GM11168 (cell line): ENCODE results near the gene C1R.

Source experiments
- in situ Hi-C: fragments of 300-500 bp; cut with MboI; formaldehyde crosslinking; loops from one replicate; pipeline ENCODE4 v1.12.0; 2022; ENCODE audit warnings: low sequenced_read_pairs; ENCODE audit not compliant: unreplicated experiment

Gene C1R

DNA sequence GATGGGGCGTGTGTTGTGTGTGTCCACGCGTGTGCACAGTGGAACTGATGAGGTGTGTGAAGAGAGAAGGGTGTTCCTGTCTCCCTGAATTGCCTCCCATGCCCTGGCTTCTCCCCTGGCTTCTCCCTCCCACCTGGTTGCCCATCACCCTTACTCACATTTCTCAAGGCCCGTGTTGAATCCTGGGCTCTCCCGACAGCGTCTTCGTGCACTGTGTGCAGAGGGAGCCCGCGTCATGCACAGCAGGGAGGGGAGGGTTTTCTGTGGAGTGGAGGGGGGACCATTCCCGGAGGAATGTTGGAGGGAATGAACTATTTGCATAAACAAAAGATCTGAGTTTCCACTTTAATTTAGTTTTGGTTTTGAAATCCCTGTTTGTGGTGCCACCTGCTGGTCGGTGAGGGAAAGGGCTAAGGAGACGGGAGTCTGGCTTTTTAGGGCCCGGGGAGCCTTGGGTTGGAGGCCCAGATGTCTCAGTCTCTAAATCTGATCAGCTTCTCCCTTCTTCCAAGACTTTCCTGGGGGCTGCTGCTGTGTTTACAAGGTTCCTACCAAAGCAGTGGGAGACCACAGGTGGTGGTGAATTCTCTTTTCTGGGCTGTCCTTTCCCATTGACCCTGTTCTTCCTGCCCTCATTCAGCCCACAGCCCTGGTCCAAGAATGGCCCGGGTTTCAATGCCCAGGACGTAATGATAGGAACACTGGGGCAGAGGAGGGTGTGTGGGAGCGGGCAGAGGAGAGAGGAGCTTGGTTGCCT is at the start of gene C1R:
C1R (minus strand) TSS at position 217 of the 757 bp plus-strand sequence; CDS start at position 160, 57 bp downstream.
- in situ Hi-C loops, result no loop called here

- in situ Hi-C loops, result no loop called here
Measured at GRCh38 chr12:7141351-7142005, 49.2 kb upstream of the C1R start.

GRCh38 chr12:7139200-7139599 is 47.0 kb upstream of the C1R start:
- in situ Hi-C loops, result no loop called here

GRCh38 chr12:7137908-7138307 is 45.7 kb upstream of the C1R start:
- in situ Hi-C loops, result no loop called here

- in situ Hi-C loops, result no loop called here
Measured at GRCh38 chr12:7136676-7137075, 44.4 kb upstream of the C1R start.

- in situ Hi-C loops, result no loop called here
Measured at GRCh38 chr12:7136071-7136470, 43.8 kb upstream of the C1R start.

- in situ Hi-C loops, result no loop called here
Measured at GRCh38 chr12:7134396-7135166, 42.3 kb upstream of the C1R start.

DNA sequence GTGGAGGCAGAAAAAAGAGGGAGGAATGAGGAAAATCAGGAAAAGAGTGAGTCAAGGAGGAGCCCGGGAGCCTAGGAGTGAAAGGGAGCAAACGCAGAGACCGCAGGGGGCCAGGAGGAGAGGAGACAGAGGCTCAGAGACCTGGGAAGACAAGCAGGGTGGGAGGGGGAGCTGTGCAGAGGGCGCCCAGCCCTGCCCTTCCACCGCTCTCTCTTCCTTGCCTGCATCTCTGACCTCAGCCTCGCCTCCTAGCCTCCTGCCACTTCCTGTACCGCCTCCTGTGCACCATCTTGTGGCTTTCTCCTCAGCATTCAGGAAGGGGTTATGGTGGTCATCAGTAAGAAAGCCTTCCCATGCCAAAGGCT is 39.2 kb upstream of the C1R start:
- in situ Hi-C loops, result no loop called here

GRCh38 chr12:7130701-7131501 is 38.7 kb upstream of the C1R start:
- in situ Hi-C loops, result no loop called here

DNA sequence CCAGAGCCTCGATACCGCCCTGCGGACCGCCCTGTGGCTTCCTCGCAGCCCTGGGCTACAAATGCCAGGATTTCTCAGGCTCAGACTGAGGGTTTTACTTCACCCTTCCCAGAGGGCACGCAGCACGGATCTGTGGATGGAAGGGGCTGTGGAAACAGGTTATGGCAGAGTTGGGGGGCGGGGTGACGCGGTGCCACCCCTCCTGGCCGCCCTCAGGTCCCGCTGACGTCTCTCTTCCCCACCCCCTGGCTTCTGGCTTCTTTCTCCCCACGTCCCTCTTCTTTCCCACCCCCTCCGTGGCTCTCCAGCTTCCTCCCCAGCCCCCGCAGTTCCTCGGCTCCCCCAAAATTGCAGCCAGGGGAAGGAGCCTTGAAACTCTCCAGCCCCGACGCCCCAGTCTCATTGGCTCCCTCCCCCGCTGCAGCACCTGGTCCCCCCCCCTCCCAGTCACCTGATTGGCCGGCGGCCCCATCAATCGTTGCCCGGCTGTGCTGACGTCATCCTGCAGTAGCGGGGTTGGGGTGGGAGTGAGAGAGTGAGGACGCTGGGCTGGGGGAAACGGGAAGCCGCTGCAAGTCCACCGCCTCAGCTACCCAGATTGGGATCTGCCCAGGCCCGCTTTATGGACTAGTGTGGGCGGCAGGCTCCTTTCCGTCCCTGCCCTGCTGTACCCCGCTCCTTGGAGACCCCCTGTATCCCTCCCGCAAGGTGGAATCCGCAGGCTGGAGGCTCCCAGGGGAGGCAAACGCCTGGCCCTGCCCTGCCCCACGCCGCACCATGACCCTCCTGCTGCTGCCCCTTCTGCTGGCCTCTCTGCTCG is 37.8 kb upstream of the C1R start, which contains the start of gene CLSTN3:
CLSTN3 (plus strand) TSS at position 500 of the 820 bp plus-strand sequence; CDS start at position 778, 278 bp downstream.
- in situ Hi-C loops, result no loop called here

DNA sequence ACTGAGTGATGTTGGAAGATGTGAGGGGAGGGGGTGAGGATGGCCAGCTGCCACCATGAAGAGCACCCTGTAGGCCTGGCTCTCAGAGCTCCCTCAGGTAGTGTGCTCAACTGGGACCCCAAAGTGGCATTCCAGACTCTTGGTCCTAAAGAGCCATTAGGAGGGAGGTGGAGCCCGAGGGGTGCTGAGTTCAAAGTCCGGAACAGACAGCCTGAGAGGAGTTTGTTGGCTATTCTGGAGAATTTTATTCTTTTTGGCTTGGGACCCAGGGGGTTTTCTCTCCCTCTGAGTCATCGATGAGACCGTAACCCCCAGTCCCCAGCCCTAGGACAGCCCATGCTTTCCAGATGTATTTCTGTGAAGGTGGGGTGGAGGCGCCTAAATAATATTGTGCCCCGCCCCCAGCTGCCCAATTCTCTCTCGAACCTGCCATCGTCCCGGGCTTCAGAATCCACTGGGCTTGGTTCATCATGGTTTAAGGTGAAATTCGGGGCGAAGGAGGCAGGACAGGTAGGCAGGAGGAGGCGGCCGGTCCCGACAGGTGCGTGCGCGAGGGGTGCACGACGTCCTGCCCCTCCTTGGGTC is 37.1 kb upstream of the C1R start:
- in situ Hi-C loops, result no loop called here

GRCh38 chr12:7128681-7129286 is 36.5 kb upstream of the C1R start, which contains the start of gene RBP5:
Gene RBP5, minus strand, starts transcription at chr12:7128889. Its CDS starts 114 bp downstream, at chr12:7128775.
- in situ Hi-C loops, result no loop called here

- in situ Hi-C loops, result no loop called here
Measured at GRCh38 chr12:7127916-7128626, 35.8 kb upstream of the C1R start.

DNA sequence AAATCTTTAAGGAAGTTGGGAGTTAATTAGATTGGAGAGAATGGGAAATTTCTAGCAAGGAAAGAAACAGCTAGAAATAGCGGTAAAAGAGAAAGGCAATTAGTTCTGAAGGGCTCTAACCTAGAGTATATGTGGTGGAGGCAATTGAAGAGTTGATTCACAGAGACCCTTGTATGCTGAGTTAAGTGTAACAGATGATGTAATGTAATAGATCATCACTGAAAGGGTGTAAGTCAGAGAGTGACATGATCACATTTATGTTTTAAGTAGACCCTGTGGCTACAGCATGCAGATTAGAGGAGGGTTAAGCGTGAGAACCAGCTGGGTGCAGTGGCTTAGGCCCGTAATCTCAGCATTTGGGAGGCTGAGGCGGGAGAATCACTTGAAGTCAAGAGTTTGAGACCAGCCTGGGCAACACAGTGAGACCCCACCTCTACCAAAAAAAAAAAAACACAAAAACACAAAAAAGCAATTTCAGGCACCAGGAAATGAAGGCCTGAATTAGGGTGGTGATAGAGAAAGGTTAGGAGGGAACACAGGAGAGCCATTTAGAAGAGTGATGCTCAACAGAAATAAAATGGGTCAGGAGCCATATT is 33.5 kb upstream of the C1R start:
- in situ Hi-C loops, result no loop called here

DNA sequence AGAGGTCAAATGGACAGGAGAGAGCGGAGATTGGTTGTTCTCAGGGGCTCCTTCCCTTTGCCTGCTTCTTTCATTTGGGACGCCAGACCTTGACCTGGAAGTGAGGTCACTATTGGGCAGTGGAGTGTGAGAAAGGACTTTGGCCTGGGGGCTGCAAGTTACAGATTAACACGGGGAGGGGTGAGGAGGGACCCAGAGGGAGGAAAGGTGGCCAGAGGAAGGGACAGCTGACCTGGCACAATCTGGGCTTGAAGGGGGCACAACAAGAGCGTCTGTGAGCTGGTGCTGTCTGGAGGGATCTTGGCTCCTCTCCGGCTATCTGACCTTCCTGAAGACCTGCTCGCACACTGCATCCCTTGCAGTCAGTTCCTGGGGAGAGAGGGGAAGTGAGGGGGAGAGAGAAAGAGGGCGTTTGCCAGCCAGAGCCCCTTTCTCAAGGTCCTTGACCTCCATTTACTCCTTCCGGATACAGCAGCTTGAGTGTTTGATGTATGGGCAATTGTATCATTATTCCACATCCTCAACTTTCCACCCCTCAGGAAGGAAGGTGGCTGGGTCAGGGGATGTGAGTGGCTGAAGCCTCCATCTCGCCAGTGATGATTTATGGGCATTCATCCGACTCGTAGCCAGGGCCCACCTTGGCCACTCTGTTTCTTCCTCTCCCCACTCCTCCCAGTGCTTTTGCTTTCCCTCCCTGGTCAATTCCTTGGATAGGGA is 31.7 kb upstream of the C1R start:
- in situ Hi-C loops, result no loop called here

GRCh38 chr12:7122811-7123769 is 30.8 kb upstream of the C1R start:
- in situ Hi-C loops, result no loop called here
